GM12875 (cell line): Measurements from ENCODE around the gene PPT2.
"Not testable (repeated sequence)": the region's sequence is repeated elsewhere in the genome, so short reads cannot be mapped to it uniquely, and the experiment has no call there.

Experiments used
- H3K4me3 ChIP-seq: one replicate; pipeline ENCODE4 v1.5.1; 2011; ENCODE audit warnings: low read depth, low read length, control low read depth
- CTCF ChIP-seq: IDR thresholded peaks from 2 replicates; pipeline ENCODE4 v1.5.1; 2011; ENCODE audit warnings: low read depth, mild to moderate bottlenecking, control low read depth, inconsistent platforms, low read length, moderate library complexity, borderline replicate concordance; ENCODE audit not compliant: insufficient read depth

PPT2 gene

GRCh38 chr6:32137454-32137853 is 16.5 kb upstream of the PPT2 start:
- TF ChIP-seq CTCF: no peak
- no peak overlapping the region for H3K4me3 ChIP-seq

GRCh38 chr6:32139590-32139989 is 14.4 kb upstream of the PPT2 start:
- H3K4me3 ChIP-seq: no peak overlapping the region
- no peak for TF ChIP-seq CTCF

GRCh38 chr6:32140420-32141046 is 13.4 kb upstream of the PPT2 start:
- no peak overlapping the region for H3K4me3 ChIP-seq
- TF ChIP-seq CTCF: no peak

- H3K4me3 ChIP-seq: not testable (repeated sequence)
Measured at GRCh38 chr6:32144238-32144637, 9.7 kb upstream of the PPT2 start.

GRCh38 chr6:32146287-32146686 is 7.7 kb upstream of the PPT2 start:
- no peak overlapping the region for H3K4me3 ChIP-seq
- no peak for TF ChIP-seq CTCF

- no peak for TF ChIP-seq CTCF
- H3K4me3 ChIP-seq: no peak overlapping the region
Measured at GRCh38 chr6:32146687-32147086, 7.3 kb upstream of the PPT2 start.

GRCh38 chr6:32147401-32148132 is 6.4 kb upstream of the PPT2 start:
- no peak for TF ChIP-seq CTCF
- H3K4me3 ChIP-seq: no peak overlapping the region
